HG02571 (cell line): ENCODE measurements around the gene RNH1.
A peak's percentile ranks its signal among the peaks of the same experiment; 100 is the strongest.

ENCODE experiments used
- ATAC-seq: cut with Tn5 transposase; IDR thresholded peaks from one replicate; pipeline ENCODE4 v1.9.1; 2021; ENCODE audit warnings: mild to moderate bottlenecking, moderate library complexity; ENCODE audit not compliant: unreplicated experiment

The RNH1 gene

DNA sequence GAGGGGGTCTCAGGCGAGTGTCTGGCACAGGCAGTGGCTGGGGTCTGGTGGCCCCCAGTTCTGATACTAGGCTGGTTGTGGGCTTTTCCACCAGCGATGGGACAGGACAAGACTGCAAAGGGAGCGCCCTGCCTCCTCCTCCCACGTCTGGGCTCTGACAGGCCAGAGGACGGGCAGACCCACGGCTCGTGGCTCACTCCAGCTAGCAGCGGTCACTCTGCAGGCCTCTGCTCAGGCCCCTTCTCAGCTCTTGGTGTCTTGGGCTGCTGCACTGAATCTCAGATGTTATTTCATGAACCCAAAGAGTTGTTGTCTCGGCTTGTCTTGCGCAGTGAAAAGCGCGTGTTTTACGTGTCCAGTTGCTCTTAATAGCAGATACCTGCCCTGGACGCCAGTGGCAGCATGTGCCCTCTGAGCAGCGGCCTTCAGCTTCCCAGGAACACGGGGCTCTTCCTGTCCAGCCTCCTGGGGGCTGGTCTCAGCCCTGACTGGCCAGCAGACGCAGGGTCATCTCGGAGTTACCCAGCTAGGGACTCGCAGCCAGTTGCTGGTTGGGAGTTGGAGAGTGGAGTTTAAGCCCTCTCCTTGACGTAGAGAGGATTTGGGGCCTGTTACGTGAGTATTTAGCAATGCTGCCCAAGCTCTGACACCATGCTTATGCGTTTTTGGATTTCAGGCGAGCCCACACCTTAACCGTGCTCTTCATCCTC, 47.4 kb downstream of the RNH1 start:
- ATAC-seq = no peak

DNA sequence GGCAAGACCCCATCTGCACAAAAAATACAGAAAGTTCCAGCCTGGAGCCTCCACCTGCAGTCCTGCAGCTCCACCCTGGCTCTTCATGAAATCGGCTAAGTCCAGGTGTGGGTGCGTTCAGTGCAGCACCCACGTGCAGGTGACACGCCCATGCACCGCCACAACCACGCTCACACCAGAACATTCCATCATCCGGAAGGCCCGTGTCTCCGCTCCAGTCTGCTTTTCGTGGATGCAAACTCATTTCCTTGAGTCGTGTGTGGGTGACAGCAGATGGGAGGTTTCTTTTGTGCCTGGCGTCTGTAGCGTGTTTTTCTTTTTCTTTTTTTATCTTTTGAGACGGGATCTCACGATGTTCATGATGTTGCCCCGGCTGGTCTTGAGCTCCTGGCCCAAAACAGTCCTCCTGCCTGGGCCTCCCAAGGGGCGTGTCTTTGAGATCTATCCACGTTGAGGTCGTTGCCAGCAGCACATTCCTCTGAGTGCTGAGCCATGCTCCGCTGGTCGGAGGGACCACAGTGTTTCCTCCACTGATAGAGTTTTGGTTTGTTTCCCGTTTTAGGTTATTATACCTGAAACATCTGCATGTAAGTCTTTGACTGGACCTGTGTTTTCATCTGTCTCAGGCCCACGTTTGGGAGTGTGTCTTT, 49.8 kb downstream of the RNH1 start:
- no peak for ATAC-seq

GRCh38 chr11:456533-456932, 50.5 kb downstream of the RNH1 start:
- ATAC-seq = no peak

- no peak for ATAC-seq
Observed at GRCh38 chr11:455566-456147, 51.4 kb downstream of the RNH1 start.

GRCh38 chr11:454801-455565, 52.1 kb downstream of the RNH1 start:
- ATAC-seq = no peak

- ATAC-seq = no peak
Observed at GRCh38 chr11:454043-454442, 53.0 kb downstream of the RNH1 start.

DNA sequence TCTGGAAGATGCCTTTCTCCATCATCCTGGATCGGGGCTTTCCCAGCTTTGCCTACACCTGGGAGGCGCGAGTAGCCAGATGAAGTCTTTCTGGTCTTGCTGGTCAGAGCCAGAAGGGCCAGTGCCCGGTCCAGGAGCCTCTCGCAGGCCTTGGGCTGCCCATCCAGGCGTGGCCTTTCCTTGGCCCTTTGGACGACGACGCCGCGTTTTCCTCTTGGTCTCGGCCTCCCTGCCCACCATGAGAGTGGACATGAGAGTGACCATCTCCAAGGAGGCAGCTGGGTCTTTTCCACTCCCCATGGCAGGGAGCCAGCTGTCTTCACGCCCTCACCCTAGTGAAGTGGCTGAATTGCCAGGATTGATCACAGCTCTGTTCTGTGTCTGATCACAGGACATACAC, 53.5 kb downstream of the RNH1 start:
- ATAC-seq = no peak

DNA sequence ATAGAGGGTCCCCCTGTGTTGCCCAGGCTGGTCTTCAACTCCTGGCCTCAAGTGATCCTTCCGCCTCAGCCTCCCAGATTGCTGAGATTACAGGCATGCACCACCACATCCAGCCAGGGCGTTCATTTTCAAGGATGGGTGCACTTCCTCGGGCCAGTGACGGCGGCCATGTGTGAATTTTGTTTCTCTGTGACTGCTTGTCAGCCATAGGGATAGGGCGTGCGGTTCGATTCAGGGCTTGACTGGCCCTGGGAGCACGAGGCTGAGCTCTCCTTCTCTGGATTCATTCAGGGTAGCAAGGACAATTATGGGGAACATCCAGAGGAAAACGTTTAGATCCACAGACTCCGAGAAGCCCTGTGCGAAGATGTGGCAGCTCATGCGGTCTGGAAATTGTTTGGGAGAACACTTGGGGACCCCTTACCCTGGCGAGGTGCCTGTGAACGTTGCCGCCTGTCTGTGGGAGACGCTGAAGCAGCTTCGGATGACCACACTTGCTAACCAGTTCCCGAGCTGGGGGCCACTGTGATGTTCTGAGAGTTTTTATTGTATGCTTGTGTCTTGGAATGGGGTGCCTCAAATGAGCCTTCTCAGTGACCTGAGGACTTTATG, 54.0 kb downstream of the RNH1 start:
- ATAC-seq = no peak

- no peak for ATAC-seq
Observed at GRCh38 chr11:452203-452744, 54.8 kb downstream of the RNH1 start.

GRCh38 chr11:451738-452137, 55.3 kb downstream of the RNH1 start:
- ATAC-seq = no peak

- peak; percentile 2 for ATAC-seq
Observed at GRCh38 chr11:450809-451451, 56.1 kb downstream of the RNH1 start.

- ATAC-seq = peak; percentile 63
Observed at GRCh38 chr11:449889-450808, 56.9 kb downstream of the RNH1 start, which contains the start of gene PTDSS2. TSS of gene PTDSS2 (plus strand) at chr11:450279. CDS start at chr11:450456, 177 bp downstream.

- no peak for ATAC-seq
Observed at GRCh38 chr11:447923-448731, 58.9 kb downstream of the RNH1 start.

- ATAC-seq = no peak
Observed at GRCh38 chr11:446891-447290, 60.2 kb downstream of the RNH1 start.

DNA sequence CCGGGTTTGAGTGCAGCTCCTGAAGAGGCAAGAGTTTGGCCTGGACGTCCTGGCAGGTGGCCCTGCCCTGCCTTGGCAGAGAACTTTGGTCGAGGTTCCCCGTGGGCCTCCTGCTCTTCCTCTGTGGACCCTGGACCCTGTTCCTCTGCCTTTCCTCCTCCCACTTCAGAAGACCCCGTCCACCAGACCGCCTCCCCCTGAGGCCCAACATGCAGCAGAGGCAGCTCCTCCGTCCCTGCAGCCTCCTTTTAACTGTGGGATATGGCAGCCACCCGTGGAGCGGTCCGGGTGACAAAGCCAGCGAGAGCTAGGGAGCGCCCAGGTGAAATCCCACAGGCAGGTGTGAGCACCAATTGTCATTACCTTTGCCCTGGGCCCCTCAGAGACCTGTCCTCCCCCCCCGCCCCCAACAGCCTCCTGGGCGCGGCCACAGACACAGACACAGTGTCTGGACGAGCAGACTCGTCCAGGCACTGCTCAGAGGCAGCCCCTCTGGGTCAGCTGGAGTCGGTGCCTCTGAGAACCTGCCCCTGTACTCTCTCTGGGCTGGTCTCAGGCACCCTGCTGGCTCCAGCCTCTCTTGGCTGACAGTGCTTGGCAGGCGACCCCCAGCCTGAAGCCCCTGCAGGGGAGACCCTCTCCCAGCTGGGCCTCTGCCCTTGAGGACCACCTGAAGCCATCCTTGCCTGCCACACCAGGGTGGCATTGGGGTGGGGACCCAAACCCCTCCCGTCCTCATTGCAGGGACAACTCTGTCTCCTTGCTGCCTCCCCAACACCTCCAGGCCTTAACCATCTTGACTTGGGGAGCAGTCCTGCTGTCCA, 61.1 kb downstream of the RNH1 start:
- ATAC-seq = no peak
